ENCODE results near the gene CSNK1A1.
"Not testable (repeated sequence)": the region's sequence is repeated elsewhere in the genome, so short reads cannot be mapped to it uniquely, and the experiment has no call there.

The CSNK1A1 gene

GRCh38 chr5:149447373-149448367 is 103.6 kb downstream of the CSNK1A1 start:
- H3K4me3 ChIP-seq (replicated peaks; ENCODE audit: low read depth, low read length) = no peak overlapping the region
- no peak for TF ChIP-seq CTCF (IDR thresholded peaks at IDR 0.05; ENCODE audit: low read depth, low read length, missing control alignments)
- DNase-seq (ENCODE audit: extremely low read depth, low read depth) = no peak

GRCh38 chr5:149446794-149447193 is 104.4 kb downstream of the CSNK1A1 start:
- H3K4me3 ChIP-seq (replicated peaks; ENCODE audit: low read depth, low read length); DNase-seq (ENCODE audit: extremely low read depth, low read depth): not testable (repeated sequence)

- peak; percentile 96 for DNase-seq (ENCODE audit: extremely low read depth, low read depth)
- no peak for TF ChIP-seq CTCF (IDR thresholded peaks at IDR 0.05; ENCODE audit: low read depth, low read length, missing control alignments)
Measured at GRCh38 chr5:149445739-149446369, 105.4 kb downstream of the CSNK1A1 start.

GRCh38 chr5:149445343-149445738 is 105.9 kb downstream of the CSNK1A1 start:
- H3K4me3 ChIP-seq (replicated peaks; ENCODE audit: low read depth, low read length) = no peak overlapping the region
- no peak for DNase-seq (ENCODE audit: extremely low read depth, low read depth)
- no peak for TF ChIP-seq CTCF (IDR thresholded peaks at IDR 0.05; ENCODE audit: low read depth, low read length, missing control alignments)

More at GRCh38 chr5:149445739-149446369, 105.4 kb downstream of the CSNK1A1 start:
- H3K4me3 ChIP-seq (replicated peaks; ENCODE audit: low read depth, low read length) = no peak overlapping the region

GRCh38 chr5:149444430-149444829 is 106.8 kb downstream of the CSNK1A1 start:
- not testable (repeated sequence) for DNase-seq (ENCODE audit: extremely low read depth, low read depth); H3K4me3 ChIP-seq (replicated peaks; ENCODE audit: low read depth, low read length)

- no peak for DNase-seq (ENCODE audit: extremely low read depth, low read depth)
- no peak for TF ChIP-seq CTCF (IDR thresholded peaks at IDR 0.05; ENCODE audit: low read depth, low read length, missing control alignments)
- no peak overlapping the region for H3K4me3 ChIP-seq (replicated peaks; ENCODE audit: low read depth, low read length)
Measured at GRCh38 chr5:149443210-149443609, 108.0 kb downstream of the CSNK1A1 start.

GRCh38 chr5:149442563-149443182 is 108.6 kb downstream of the CSNK1A1 start:
- no peak for DNase-seq (ENCODE audit: extremely low read depth, low read depth)
- TF ChIP-seq CTCF (IDR thresholded peaks at IDR 0.05; ENCODE audit: low read depth, low read length, missing control alignments) = peak; percentile 89
- H3K4me3 ChIP-seq (replicated peaks; ENCODE audit: low read depth, low read length) = no peak overlapping the region
